Subcutaneous adipose tissue (tissue), 4 donors: ENCODE data around the gene GALNT14. TPM values are rescaled to one million over a fixed set of nuclear protein-coding genes. Genes with fewer than 3 reads are reported as not detected.

Experiments
- total RNA-seq, 4 donors: library from RNA; depleted of rRNA; stranded (reverse); fragments of >200 nt; gene quantifications; one replicate each; pipeline ENCODE4 v1.1.0, GENCODE V29; 2016
- TF ChIP-seq, protein P1 (sequence below): fragments of 450-650 bp; IDR thresholded peaks from one replicate; pipeline ENCODE4 v1.5.1; 2016; ENCODE audit warnings: low read depth, mild to moderate bottlenecking, control low read depth, antibody characterized with exemption, moderate library complexity

The GALNT14 gene
- total RNA-seq, 4 donors from 2014 or later: 0.66 to 1.1 (median 0.90) TPM

DNA sequence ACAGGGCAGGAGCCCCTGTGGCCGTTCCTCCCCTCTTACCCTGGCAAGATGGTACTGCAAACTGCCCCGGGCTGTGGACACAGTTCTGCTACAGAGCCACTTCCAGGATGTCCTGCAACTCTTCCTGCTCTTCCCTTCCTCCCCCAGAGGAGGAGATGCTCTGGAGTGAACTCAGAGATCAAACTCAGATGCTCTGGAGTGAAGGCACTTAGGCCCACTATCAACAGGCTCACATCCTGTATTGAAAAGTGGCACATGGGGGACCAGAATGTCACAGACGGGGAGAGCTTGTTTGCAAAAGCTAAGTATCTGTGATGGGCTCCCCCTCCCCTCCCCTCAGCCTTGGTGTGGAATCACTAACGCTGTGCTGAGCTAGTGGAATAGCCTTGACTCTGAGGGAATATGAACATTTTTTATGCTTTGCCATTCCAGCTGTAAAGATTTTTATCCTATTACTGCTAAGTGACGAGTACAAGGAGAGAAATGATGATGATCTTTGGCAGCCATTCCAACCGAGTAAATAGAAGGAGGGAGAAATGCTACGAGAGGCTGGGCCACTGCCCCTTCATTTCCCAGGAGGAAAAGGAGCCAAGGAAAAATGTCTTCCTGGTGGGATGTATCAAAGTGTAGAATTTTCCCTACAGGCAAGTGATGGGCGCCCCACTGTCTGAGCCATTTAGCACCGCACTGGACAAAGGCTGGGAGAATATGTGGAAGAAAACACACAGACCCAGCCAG is 152.6 kb downstream of the GALNT14 start:
- TF ChIP-seq, protein P1, sequence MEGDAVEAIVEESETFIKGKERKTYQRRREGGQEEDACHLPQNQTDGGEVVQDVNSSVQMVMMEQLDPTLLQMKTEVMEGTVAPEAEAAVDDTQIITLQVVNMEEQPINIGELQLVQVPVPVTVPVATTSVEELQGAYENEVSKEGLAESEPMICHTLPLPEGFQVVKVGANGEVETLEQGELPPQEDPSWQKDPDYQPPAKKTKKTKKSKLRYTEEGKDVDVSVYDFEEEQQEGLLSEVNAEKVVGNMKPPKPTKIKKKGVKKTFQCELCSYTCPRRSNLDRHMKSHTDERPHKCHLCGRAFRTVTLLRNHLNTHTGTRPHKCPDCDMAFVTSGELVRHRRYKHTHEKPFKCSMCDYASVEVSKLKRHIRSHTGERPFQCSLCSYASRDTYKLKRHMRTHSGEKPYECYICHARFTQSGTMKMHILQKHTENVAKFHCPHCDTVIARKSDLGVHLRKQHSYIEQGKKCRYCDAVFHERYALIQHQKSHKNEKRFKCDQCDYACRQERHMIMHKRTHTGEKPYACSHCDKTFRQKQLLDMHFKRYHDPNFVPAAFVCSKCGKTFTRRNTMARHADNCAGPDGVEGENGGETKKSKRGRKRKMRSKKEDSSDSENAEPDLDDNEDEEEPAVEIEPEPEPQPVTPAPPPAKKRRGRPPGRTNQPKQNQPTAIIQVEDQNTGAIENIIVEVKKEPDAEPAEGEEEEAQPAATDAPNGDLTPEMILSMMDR: no peak

DNA sequence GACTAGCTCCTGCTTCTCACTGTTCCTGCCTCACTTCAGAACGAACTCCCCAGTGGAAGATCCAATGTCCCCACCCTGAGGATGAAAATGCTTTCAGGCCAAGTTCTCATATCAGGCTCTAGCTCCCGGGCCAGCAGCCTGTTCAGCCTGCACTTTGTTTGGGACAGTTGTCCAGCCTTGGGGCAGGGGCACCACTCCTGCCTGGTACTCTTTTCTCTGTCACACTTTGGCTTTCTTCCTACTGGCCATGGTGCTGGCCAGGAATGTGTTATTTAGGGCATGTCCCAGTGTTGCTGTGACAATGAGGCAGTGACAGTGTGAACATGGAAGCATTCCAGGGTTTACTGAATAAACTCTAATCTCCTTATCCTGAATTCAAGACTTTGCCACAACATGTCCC is 154.1 kb downstream of the GALNT14 start:
- TF ChIP-seq, protein P1: no peak

DNA sequence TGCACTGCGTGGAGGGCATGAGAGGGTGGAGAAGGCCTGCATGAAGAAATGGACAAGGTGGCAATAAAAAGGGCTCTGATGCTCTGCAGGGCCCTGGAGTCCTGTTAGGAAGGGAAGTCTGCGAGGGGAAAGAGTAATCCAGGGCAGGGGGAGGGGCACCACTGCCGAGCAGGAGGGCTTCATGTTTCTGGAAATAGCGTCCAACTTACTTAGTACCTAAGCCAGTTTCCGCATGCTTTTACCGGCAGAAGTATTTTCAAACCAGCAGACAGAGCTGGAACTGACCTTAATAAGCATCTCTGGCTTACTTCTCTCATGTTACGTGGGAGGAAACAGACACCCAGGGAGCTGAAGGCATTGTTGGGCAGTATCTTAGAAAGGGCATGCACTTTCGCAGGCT is 156.7 kb downstream of the GALNT14 start:
- TF ChIP-seq, protein P1: no peak

DNA sequence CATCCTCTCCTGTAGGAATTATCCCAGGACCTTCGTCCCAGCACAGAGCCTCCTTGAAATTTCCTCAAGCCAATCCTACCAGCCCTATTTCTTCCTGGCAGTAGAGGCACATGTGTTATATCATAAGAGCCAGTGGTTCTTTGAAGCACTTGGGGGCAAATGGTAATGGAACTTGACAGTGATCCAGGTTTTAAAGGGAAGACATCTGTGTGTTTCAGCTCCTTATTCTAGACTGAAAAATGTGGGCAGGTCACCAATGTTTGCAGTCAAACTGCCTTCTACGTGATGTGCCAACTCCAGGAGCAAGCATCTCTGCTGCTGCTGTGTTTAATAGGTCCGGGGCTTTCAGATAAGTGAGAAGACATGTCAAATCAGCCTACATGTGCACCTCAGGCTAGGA is 157.1 kb downstream of the GALNT14 start:
- TF ChIP-seq, protein P1: no peak

DNA sequence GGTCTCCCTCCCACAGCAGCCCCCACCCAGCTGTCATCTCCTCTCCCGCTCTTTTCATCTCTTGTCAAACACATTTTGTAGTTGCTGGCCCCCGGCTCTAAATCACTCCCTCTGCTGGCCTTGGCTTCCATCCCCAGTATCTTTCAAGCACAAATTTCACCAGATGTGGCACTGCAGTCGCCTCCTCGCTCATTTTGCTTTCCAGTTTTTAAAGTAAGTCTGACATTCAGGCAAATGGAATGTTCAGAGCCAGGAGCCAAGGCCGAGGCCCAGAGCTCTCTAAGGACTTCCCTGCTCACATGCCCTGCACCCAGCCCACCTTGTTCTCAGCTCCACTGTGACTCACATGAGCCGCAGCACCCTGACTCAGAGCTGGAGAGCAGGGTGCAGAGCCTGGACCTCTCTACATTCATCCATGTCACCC is 158.4 kb downstream of the GALNT14 start:
- TF ChIP-seq, protein P1: no peak

DNA sequence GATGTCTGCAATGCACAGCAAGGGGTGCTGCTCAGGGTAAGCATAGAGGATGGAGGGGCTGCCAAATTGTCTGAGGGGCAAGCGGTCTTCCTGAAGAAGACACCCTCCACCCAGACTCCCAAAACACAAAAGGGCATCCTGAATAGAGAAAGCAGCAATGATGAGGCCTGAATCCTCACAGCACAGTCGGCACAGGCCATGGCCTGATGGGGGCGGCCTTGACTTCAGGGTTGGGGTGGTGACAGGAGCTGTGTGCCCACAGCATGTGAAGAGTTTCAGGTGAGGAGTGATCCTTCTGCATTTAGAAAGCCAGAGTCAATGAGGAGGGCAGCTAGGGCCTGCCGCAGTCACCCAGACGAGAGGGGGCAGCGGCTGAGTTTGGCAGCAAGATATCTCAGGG is 159.4 kb downstream of the GALNT14 start:
- TF ChIP-seq, protein P1: no peak

DNA sequence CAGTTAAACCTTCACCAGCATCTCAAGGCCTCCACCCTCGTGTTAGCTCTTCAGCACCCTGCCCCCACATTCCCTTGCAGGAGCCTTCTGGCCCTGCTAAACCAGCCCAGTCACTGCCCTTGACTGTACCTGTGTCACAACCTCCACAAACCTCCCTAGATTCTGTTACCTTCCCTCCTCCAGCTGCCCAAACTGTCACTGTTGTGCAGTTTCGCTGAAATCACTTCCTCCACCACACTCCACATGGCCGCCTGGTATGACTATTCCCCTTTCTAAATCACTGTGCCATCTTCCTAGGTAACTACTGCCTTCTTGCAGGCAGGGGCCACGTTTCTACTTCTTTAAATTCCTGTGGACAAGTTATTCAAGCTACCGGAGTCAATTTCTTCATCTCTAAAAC is 160.2 kb downstream of the GALNT14 start:
- TF ChIP-seq, protein P1: no peak
